ENCODE measurements around the gene ZNF618.

Gene ZNF618

DNA sequence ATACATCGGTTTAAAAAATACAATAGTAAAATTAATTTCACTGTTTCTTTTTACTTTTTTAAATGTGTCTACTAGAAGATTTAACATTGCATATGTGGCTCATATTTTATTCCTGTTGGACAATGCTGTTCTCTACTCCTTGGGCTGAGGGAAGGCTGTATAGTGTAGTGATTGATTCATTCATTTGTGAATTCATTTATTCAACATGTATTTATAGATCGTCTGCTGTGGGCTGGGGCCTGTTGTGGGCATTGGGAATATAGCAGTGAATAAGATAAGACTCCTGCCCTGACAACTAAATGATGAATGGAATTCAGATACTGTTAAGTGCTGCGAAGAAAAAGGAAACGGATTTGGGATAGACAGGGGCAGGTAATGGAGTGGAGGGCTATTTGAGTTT, 55.7 kb downstream of the ZNF618 start:
- in situ Hi-C loops (cut with HindIII; ENCODE audit: low sequenced_read_pairs): no loop called here

DNA sequence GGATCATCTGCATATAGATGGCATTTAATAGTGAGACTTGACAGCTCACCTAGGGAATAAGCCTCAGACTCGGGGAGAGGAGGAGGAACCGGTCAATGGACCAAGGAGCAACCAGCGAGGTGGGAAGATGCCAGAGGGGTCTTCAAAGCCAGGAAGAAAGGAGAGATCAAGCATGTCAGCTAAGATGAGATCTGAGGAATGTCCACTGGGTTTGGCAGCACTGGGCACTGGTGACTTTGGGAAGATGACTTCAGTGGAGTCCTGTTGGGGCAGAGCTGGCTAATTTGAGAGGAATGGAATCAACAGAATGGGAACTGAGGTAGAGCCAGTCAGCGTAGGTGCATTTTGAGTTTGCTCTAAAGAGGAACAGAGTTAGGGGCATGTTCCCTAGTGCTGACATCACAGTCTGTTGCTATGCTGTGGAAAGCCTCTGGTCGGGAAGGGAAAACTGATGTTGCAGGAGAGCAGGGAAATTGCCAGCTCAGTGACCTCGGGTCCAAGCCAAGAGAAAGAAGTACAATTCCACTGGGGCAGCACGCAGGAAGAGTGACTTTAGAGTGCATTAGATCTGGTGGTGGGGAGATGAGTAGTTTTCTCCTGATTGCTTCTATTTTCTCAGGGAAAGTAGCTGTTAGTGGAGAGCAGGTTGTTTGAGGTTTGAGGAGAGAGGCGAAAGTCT, 56.9 kb downstream of the ZNF618 start:
- in situ Hi-C loops (cut with HindIII; ENCODE audit: low sequenced_read_pairs): no loop called here

DNA sequence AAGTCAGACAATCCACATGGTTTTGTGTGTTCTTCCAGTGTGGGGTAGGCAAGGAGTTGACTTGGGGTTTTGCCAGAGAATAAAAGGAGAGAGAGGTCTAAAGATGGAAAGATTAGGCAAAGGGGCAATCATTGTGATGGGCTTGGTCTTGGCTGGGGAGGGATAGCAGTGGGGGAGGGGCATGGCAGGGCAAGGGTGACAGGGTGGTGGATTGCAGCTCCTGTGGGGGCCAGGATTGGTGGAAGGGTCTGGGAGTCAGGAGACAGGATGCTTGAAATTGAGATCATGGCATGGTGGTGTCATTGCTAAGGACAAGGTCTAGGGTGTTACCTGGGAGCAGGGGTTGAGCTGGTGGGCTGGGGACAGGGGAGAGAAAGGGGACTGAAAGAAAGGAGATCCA, 57.6 kb downstream of the ZNF618 start:
- in situ Hi-C loops (cut with HindIII; ENCODE audit: low sequenced_read_pairs): no loop called here

DNA sequence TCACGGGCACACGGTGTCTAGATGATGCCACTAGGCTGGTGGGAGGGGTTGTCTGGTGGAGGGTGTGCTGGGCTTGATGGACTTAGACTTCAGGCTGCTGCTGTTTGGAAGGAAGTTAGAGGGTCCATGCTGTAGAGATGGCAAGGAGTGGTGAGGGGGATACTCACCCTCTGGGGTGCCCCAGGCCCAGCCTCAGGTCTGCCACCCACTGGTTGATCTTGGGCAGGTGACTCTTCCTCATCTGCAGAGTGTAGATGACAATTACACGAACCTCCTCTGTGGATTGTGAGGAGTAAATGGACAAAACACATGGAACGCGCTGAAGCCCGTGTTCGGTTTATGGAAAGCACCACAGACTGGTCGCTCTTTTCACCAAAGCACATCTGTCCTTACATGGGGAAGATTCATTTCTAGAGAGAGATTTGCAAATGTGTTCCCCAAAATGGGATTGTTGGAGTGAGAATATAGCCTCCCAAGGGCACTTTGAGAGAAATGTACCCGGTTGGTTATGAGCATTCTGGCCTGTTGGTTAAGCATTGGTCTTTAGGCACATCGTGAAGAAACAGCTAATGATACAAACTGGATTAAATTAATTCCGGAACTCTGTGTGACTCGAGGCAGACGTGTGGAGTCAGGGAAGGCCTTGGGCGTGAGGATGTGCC, 58.2 kb downstream of the ZNF618 start:
- in situ Hi-C loops (cut with HindIII; ENCODE audit: low sequenced_read_pairs): no loop called here

DNA sequence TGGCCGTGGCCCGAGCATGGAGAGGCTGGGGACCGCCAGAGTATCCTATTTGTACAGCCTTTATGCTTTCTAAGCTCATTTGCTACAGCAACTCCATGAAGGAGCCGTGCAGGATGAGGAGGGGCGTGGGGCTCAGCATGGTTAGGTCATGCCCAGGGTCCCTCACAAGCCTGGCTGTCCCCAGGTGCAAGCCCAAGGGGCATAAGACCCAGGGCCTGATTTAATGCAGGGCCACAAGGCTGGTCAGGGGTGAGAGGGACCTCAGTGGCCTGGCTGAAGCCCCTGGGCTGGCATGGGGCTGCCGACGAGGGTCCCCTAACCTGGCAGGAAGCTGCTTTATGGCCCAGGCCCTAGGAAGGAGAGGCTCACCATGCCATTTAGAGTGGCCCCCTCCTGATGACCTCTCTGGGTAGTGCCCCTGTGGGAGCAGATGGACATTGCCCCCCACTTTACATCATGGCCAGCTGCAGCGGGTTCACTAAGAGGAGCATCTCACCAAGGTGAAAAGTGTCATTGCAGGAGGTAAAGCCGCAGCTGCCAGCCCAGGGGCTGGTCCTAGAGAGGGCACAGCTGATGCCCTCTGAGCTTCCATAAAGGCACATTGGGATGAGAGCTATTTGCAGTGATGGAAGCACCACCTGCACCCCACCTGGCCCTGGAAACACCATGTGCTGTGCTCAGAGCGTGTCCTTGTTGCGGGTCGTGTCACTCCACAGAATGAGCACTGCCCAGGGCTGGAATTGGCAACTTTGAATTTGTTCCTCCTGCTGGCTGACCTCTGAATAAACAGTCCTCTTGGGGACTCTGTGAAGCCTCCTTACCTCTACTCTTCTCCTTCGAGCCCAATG, 58.9 kb downstream of the ZNF618 start:
- in situ Hi-C loops (cut with HindIII; ENCODE audit: low sequenced_read_pairs): no loop called here

DNA sequence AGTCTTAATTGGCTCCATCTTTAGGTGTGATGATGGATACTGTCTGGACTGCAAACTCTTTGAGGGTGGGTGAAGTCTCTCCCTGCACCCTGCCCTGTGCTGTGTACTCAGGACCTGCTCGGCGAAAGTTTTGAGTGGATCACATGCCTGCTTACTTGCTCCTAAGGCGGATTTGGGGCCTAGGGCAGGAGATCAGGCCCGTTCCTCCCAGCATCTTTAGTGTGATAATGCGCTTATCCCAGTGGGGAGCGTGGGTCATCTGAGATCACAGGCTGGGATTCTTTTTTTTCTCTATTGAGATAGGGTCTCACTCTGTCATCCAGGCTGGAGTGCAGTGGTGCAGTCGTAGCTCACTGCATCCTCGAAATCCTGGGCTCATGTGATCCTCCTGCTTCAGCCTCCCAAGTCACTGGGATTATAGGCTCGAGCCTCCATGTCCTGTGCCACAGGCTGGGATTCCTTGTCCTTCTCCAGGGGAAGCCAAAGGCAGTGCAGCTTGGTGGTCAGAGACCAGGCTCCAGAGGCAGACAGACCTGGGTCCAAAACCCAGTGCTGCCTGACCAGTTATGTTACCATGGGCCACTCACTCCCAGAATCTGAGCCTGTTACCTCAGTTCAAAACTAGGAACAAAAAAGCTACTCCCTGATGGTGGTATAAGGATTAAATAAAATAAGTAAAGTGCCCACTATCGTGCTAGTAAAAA, 59.7 kb downstream of the ZNF618 start:
- in situ Hi-C loops (cut with HindIII; ENCODE audit: low sequenced_read_pairs): no loop called here

DNA sequence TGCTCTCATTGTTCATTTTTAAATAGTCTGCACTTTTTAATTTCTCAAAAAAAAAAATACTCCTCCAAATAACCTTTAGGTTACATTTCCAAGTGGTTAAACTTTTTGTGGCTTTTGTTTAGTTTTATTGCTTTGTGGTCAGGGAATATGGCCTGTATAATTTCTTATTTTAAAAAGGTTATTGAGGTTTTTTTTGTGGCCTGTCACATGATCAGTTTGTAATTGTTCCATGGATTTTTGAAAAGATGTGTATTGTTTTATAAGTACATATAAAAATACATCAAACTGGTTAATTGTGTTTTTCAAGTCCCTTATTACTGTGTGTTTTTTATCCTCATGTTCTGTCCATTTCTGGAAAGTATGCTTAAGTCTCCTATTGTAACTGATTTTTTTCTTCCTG, 64.0 kb downstream of the ZNF618 start:
- in situ Hi-C loops (cut with HindIII; ENCODE audit: low sequenced_read_pairs): no loop called here

DNA sequence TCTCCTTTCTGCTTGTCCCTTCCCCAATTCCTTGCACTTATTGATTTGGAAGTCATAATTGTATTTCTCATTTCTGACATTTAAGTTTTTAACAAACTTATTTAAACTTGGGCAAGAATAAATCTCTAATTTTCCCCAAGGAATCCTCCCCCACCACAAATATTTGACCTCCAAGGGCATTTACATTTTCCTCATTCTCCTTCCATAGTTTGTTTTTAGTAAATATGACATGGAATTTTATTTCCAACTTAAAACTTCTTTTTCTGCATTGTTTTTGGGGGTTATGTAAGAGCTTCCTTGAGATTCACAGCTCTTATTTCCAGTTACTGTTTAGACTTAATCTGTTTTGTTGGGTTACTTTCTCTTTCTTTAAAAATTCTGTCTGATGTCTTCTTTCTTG, 64.9 kb downstream of the ZNF618 start:
- in situ Hi-C loops (cut with HindIII; ENCODE audit: low sequenced_read_pairs): no loop called here

- in situ Hi-C loops (cut with HindIII; ENCODE audit: low sequenced_read_pairs): no loop called here
Observed at GRCh38 chr9:113941526-113941925, 65.4 kb downstream of the ZNF618 start.

- in situ Hi-C loops (cut with HindIII; ENCODE audit: low sequenced_read_pairs): no loop called here
Observed at GRCh38 chr9:113943112-113944009, 67.3 kb downstream of the ZNF618 start.

GRCh38 chr9:113945784-113946183, 69.7 kb downstream of the ZNF618 start:
- in situ Hi-C loops (cut with HindIII; ENCODE audit: low sequenced_read_pairs): no loop called here

GRCh38 chr9:113946496-113947115, 70.5 kb downstream of the ZNF618 start:
- in situ Hi-C loops (cut with HindIII; ENCODE audit: low sequenced_read_pairs): no loop called here

- in situ Hi-C loops (cut with HindIII; ENCODE audit: low sequenced_read_pairs): no loop called here
Observed at GRCh38 chr9:113947941-113948340, 71.8 kb downstream of the ZNF618 start.

DNA sequence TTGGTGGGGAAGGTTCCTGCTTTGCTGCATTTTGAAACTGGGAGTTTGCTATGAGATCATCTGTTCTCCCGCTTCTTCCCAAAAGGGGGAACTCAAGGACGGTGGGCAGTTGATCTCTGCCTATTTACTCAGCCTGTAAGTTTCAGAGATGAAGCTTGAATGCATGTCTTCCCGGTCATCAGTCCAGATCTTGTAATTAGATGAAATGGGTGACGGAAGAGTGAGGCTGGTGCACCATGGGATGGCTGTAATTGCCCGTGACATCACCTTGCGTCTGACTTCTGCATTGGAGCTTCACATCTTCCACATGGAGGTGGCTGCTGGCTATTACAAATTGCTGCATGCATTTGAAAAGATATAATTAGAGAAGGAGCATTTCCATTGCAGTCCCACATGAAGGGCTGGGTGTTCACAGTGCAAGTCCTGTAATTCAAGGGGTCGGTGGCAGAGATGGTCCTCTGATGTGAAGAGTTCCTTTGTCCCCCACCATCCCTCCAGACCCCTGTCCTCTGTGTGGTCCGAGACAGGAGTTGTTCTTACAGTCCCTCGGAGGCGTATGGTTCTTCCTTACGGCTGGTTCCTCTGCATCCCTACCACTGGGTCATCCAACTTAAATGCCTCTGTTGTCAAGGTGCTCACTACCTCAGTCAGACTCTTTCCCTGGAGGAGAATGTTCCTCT, 72.9 kb downstream of the ZNF618 start:
- in situ Hi-C loops (cut with HindIII; ENCODE audit: low sequenced_read_pairs): no loop called here

- in situ Hi-C loops (cut with HindIII; ENCODE audit: low sequenced_read_pairs): no loop called here
Observed at GRCh38 chr9:113949571-113950078, 73.5 kb downstream of the ZNF618 start.

GRCh38 chr9:113950195-113951031, 74.3 kb downstream of the ZNF618 start:
- in situ Hi-C loops (cut with HindIII; ENCODE audit: low sequenced_read_pairs): no loop called here

GRCh38 chr9:113951032-113951372, 74.9 kb downstream of the ZNF618 start:
- in situ Hi-C loops (cut with HindIII; ENCODE audit: low sequenced_read_pairs): no loop called here

DNA sequence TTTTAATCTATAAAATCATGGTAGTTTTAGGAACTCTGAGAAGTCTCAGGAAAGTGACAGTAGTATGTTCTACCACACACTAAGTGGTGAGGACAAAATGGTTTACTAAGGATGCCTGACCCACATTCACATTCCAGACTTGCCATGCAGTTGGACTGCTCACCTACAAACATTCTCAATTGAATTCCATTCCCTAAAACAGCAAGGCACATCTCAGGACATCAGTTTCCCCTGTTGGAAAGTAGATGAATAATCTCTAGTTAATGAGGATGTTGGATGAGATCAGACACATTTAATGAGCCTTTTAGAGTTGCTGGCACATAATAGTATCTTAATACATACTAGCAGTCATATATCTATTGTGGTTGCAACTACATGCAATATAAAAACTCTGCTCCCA, 76.6 kb downstream of the ZNF618 start:
- in situ Hi-C loops (cut with HindIII; ENCODE audit: low sequenced_read_pairs): no loop called here

Measured in endothelial cell of hepatic sinusoid (primary cell).